Uterus (tissue), 2 donors: Measurements from ENCODE around the gene LFNG.

ENCODE experiments used
- CTCF ChIP-seq, 4 experiments: fragments of 200-600 bp in 2 of 4; fragments of 450-650 bp in 2 of 4; sonication (generic) in 2 of 4; IDR thresholded peaks; one replicate each; pipeline ENCODE4 v1.5.1; 2016 to 2019; ENCODE audit warnings: antibody characterized with exemption in 4 of 4, mild to moderate bottlenecking in 2 of 4, moderate library complexity in 1 of 4
- POLR2A ChIP-seq, 2 donors: fragments of 450-650 bp; IDR thresholded peaks; one replicate each; pipeline ENCODE4 v1.6.1; 2016; ENCODE audit warnings: antibody characterized with exemption in 2 of 2, mild to moderate bottlenecking in 1 of 2, moderate library complexity in 1 of 2

- TF ChIP-seq CTCF (IDR thresholded peaks at IDR 0.05) (no peak), POLR2A (IDR thresholded peaks at IDR 0.05) (no peak)
These were observed 54.2 kb downstream of the LFNG start for GRCh38 chr7:2573761-2574160.
